Panc1 (cell line): ENCODE data around the gene SEBOX. TPM values are rescaled to one million over a fixed set of nuclear protein-coding genes. Genes with fewer than 3 reads are reported as not detected.

Experiments
- ATAC-seq: fragments of 200-7000 bp; cut with Tn5 transposase; 2 replicates; pipeline ENCODE4 v1.9.1; 2020; ENCODE audit warnings: mild to moderate bottlenecking, moderate library complexity
- BruUV-seq: library from RNA; stranded (reverse); fragments of 400-500 nt; replicated peaks from 2 replicates; lab custom pipeline; 2021; lab: Mats Ljungman, UMichigan
- CTCF ChIA-PET: fragments of 300-600 bp; sonication (Branson Sonifier 250); formaldehyde crosslinking; loops from one replicate; lab custom pipeline; 2022; ENCODE audit warnings: antibody characterized with exemption; lab: Charles Lee
- POLR2A ChIA-PET: fragments of 300-600 bp; sonication (Branson Sonifier 250); formaldehyde crosslinking; loops from one replicate; lab custom pipeline; 2022; ENCODE audit warnings: antibody characterized with exemption; lab: Charles Lee
- DNase-seq: peaks from one replicate; pipeline ENCODE4 v3.0.0-alpha.2; 2010; ENCODE audit warnings: low read depth, low spot score
- H3K27ac ChIP-seq: 2 replicates; pipeline ENCODE4 v1.5.1; 2011; ENCODE audit warnings: mild to moderate bottlenecking, low read length, inconsistent platforms
- H3K27me3 ChIP-seq: fragments of 200-500 bp; sonication (Bioruptor generic); 2 replicates; pipeline ENCODE4 v1.6.0; 2014; ENCODE audit warnings: low read length, inconsistent platforms; ENCODE audit not compliant: control insufficient read depth, insufficient read depth
- H3K36me3 ChIP-seq: fragments of 200-500 bp; sonication (Bioruptor generic); 2 replicates; pipeline ENCODE4 v1.5.1; 2014; ENCODE audit warnings: inconsistent platforms, mild to moderate bottlenecking, low read length, moderate library complexity; ENCODE audit not compliant: control insufficient read depth, insufficient read depth
- H3K4me1 ChIP-seq: 2 replicates; pipeline ENCODE4 v1.5.1; 2011; ENCODE audit warnings: inconsistent platforms, mild to moderate bottlenecking, low read length, moderate library complexity; ENCODE audit not compliant: control insufficient read depth, insufficient read depth
- H3K4me3 ChIP-seq, 2 experiments: 2 replicates each; pipeline ENCODE4 v1.5.1; 2011 to 2012; ENCODE audit warnings: low read depth in 2 of 2, low read length in 2 of 2, mild to moderate bottlenecking in 2 of 2, inconsistent platforms in 1 of 2, moderate library complexity in 1 of 2
- H3K9me3 ChIP-seq: fragments of 200-500 bp; sonication (Bioruptor generic); 2 replicates; pipeline ENCODE4 v1.5.1; 2014; ENCODE audit warnings: low read depth, mild to moderate bottlenecking, inconsistent platforms, low read length, moderate library complexity; ENCODE audit not compliant: control insufficient read depth, insufficient read depth
- CTCF ChIP-seq: fragments of 450-650 bp; IDR thresholded peaks from 2 replicates; pipeline ENCODE4 v1.5.1; 2017; ENCODE audit warnings: mild to moderate bottlenecking
- POLR2AphosphoS5 ChIP-seq: IDR thresholded peaks from 2 replicates; pipeline ENCODE4 v1.6.1; 2012; ENCODE audit warnings: mild to moderate bottlenecking, low read depth, low read length, moderate library complexity
- REST ChIP-seq, 2 experiments: IDR thresholded peaks; 2 replicates each; pipeline ENCODE4 v1.6.1; 2011 to 2012; ENCODE audit warnings: low read depth in 2 of 2, control low read depth in 1 of 2, low read length in 1 of 2, mild to moderate bottlenecking in 1 of 2, moderate library complexity in 1 of 2; ENCODE audit not compliant: insufficient read depth in 1 of 2
- SIN3A ChIP-seq: IDR thresholded peaks from 2 replicates; pipeline ENCODE4 v1.6.1; 2012; ENCODE audit warnings: low read depth, mild to moderate bottlenecking, low read length, moderate library complexity, borderline replicate concordance; ENCODE audit not compliant: insufficient read depth
- TCF7L2 ChIP-seq: IDR thresholded peaks from 2 replicates; pipeline ENCODE4 v1.6.1; 2011; ENCODE audit warnings: mild to moderate bottlenecking, low read depth, low read length, inconsistent platforms
- in situ Hi-C: cut with HindIII; loops from 2 replicates; pipeline ENCODE4 v1.10.0; 2016; ENCODE audit warnings: low sequenced_read_pairs, low pct_unique_long_range_greater_than_20kb
- intact Hi-C: fragments of 100-400 bp; cut with micrococcal nuclease; formaldehyde crosslinking; loops from one replicate; pipeline ENCODE4 v1.10.0; 2022; ENCODE audit not compliant: unreplicated experiment
- total RNA-seq: library from RNA; stranded (reverse); gene quantifications from one replicate; pipeline ENCODE4 v1.2.1, GENCODE V29; 2021; ENCODE audit not compliant: unreplicated experiment

Gene SEBOX
- total RNA-seq, 1 experiment from 2014 or later: not detected

GRCh38 chr17:28392491-28392890, 27.5 kb upstream of the SEBOX start:
- CTCF ChIA-PET: no interaction called here
- Histone ChIP-seq H3K4me1 (no peaks in the 10 kb centered on the region), H3K27ac (no peak overlapping the region), H3K27me3 (no peaks in the 10 kb centered on the region), H3K9me3 (no peaks in the 10 kb centered on the region), H3K36me3 (no peaks in the 10 kb centered on the region), H3K4me3 (no peak overlapping the region)
- intact Hi-C loops: no loop called here
- BruUV-seq: no TSS peak
- in situ Hi-C loops: no loop called here
- POLR2A ChIA-PET: no interaction called here
- ATAC-seq (no peak), DNase-seq (no peak)
- TF ChIP-seq TCF7L2: no peak
- TF ChIP-seq POLR2AphosphoS5: no peak
- TF ChIP-seq CTCF: no peak
- TF ChIP-seq REST (IDR thresholded peaks at IDR 0.05; ENCODE audit: insufficient read depth in 1 of 2, low read depth in 2 of 2, low read length in 1 of 2): no peak
- no peak for TF ChIP-seq SIN3A

- intact Hi-C loops: no loop called here
- no TSS peak for BruUV-seq
- DNase-seq: no peak
- in situ Hi-C loops: no loop called here
- Histone ChIP-seq H3K27ac (no peak overlapping the region), H3K4me3 (no peak overlapping the region), H3K27me3 (no peaks in the 10 kb centered on the region), H3K9me3 (no peaks in the 10 kb centered on the region), H3K4me1 (no peaks in the 10 kb centered on the region), H3K36me3 (no peaks in the 10 kb centered on the region)
- no peak for ATAC-seq
- POLR2A ChIA-PET: no interaction called here
- TF ChIP-seq TCF7L2 (no peak), POLR2AphosphoS5 (no peak), CTCF (no peak), REST (IDR thresholded peaks at IDR 0.05; ENCODE audit: insufficient read depth in 1 of 2, low read depth in 2 of 2, low read length in 1 of 2) (no peak), SIN3A (no peak)
- CTCF ChIA-PET: no interaction called here
These were observed 26.4 kb upstream of the SEBOX start for GRCh38 chr17:28391401-28391800.
